ENCODE data around the gene KCNJ3.

DNA sequence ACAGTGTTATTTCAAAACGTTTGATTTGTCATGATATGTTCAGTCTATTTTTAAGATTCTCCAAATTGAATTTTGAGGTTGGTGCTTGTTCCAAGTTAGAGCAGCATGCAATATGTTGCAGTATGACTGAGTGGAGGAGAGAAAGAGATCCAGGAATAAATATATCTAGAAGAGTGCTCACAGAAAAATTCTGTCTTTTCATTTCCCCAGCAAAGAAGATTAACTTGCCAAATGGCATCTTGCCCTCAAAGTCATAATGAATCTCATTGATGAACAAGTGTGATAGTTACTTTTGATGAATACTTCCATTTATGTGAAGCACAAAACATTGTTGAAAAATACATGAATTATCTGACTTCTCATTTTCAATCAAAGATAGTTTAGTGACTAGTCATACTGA lies 95.9 kb downstream of the KCNJ3 start:
- TF ChIP-seq POLR2AphosphoS5 (IDR thresholded peaks at IDR 0.05) (no peak), POLR2A (IDR thresholded peaks at IDR 0.05) (no peak)

Data from transverse colon (tissue), 3 donors.